SIG-M5 treated with dmso at 0.1 percent for 504 hours (cell line): ENCODE data around the gene ROR2.
"Not testable (repeated sequence)": the region's sequence is repeated elsewhere in the genome, so short reads cannot be mapped to it uniquely, and the experiment has no call there.

Experiments
- DNase-seq: peaks from one replicate; lab custom pipeline; 2025; ENCODE audit not compliant: unreplicated experiment; lab: John Stamatoyannopoulos, UW

ROR2 gene

GRCh38 chr9:91540506-91540905 is 409.5 kb downstream of the ROR2 start:
- not testable (repeated sequence) for DNase-seq

- no peak for DNase-seq
Measured at GRCh38 chr9:91536211-91536691, 413.8 kb downstream of the ROR2 start.

- no peak for DNase-seq
Measured at GRCh38 chr9:91534374-91534773, 415.7 kb downstream of the ROR2 start.

GRCh38 chr9:91533382-91533781 is 416.6 kb downstream of the ROR2 start:
- DNase-seq = no peak

- no peak for DNase-seq
Measured at GRCh38 chr9:91532325-91532724, 417.7 kb downstream of the ROR2 start.

- DNase-seq = no peak
Measured at GRCh38 chr9:91530829-91531228, 419.2 kb downstream of the ROR2 start.

GRCh38 chr9:91522481-91522880 is 427.5 kb downstream of the ROR2 start:
- no peak for DNase-seq

GRCh38 chr9:91519520-91520277 is 430.3 kb downstream of the ROR2 start:
- DNase-seq = no peak

- no peak for DNase-seq
Measured at GRCh38 chr9:91518462-91518861, 431.6 kb downstream of the ROR2 start.

- no peak for DNase-seq
Measured at GRCh38 chr9:91517801-91518200, 432.2 kb downstream of the ROR2 start.

GRCh38 chr9:91517332-91517731 is 432.7 kb downstream of the ROR2 start:
- not testable (repeated sequence) for DNase-seq

- DNase-seq = peak; percentile 66
Measured at GRCh38 chr9:91516777-91517176, 433.3 kb downstream of the ROR2 start.

GRCh38 chr9:91516081-91516480 is 433.9 kb downstream of the ROR2 start:
- no peak for DNase-seq

- DNase-seq = no peak
Measured at GRCh38 chr9:91515074-91515687, 434.8 kb downstream of the ROR2 start.
